ENCODE data around the gene CGNL1.

DNA sequence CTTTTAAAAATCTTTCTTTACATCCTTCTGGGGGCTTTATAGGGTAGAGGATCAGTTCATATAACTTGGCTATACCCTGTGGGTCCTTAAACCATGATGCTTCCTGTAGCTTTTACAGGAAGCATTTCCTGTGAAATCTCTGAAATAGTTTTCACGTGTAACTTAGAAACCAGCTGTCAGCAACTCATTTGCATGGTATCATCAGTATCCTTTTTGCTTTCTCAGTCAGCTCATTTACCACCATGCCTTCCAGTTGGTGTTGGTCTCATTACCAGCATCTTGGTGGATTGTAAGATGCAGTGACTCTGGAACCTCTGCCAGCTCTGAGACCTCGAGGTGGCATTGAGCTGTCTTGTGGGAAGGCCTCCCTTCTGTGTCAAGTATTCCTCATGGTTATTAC lies 118.7 kb downstream of the CGNL1 start:
- TF ChIP-seq, protein P1, sequence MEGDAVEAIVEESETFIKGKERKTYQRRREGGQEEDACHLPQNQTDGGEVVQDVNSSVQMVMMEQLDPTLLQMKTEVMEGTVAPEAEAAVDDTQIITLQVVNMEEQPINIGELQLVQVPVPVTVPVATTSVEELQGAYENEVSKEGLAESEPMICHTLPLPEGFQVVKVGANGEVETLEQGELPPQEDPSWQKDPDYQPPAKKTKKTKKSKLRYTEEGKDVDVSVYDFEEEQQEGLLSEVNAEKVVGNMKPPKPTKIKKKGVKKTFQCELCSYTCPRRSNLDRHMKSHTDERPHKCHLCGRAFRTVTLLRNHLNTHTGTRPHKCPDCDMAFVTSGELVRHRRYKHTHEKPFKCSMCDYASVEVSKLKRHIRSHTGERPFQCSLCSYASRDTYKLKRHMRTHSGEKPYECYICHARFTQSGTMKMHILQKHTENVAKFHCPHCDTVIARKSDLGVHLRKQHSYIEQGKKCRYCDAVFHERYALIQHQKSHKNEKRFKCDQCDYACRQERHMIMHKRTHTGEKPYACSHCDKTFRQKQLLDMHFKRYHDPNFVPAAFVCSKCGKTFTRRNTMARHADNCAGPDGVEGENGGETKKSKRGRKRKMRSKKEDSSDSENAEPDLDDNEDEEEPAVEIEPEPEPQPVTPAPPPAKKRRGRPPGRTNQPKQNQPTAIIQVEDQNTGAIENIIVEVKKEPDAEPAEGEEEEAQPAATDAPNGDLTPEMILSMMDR (IDR thresholded peaks at IDR 0.05; ENCODE audit: poor library complexity) = no peak
- no peak for TF ChIP-seq EZH2 (IDR thresholded peaks at IDR 0.05; ENCODE audit: borderline replicate concordance)

Measured in hepatocyte (in vitro differentiated cells).